HEK293T (cell line): ENCODE measurements around the gene CCDC142.

Experiments used
- CTCF ChIA-PET: fragments of 350-600 bp; formaldehyde crosslinking; extraction: SDS; loops from one replicate; lab custom pipeline; 2021; ENCODE audit warnings: antibody characterized with exemption, inconsistent platforms; lab: Yijun Ruan, JAX
- POLR2A ChIA-PET: fragments of 350-600 bp; formaldehyde crosslinking; extraction: SDS; loops from one replicate; lab custom pipeline; 2020; ENCODE audit warnings: antibody characterized with exemption, inconsistent platforms; lab: Yijun Ruan, JAX
- DNase-seq: peaks from one replicate; pipeline ENCODE4 v3.0.0; 2012; ENCODE audit warnings: mixed read lengths; ENCODE audit errors: extremely low spot score
- ARNT ChIP-seq: fragments of 450-650 bp; IDR thresholded peaks from 2 replicates; pipeline ENCODE4 v1.6.1; 2017; ENCODE audit warnings: mild to moderate bottlenecking
- BHLHE40 ChIP-seq: fragments of 450-650 bp; IDR thresholded peaks from 2 replicates; pipeline ENCODE4 v1.6.1; 2016; ENCODE audit warnings: mild to moderate bottlenecking, moderate library complexity, borderline replicate concordance
- CTBP1 ChIP-seq: fragments of 450-650 bp; IDR thresholded peaks from 2 replicates; pipeline ENCODE4 v1.6.1; 2016; ENCODE audit warnings: borderline replicate concordance
- ELF4 ChIP-seq: fragments of 450-650 bp; IDR thresholded peaks from 2 replicates; pipeline ENCODE4 v1.6.1; 2017; ENCODE audit warnings: antibody characterized with exemption
- FOXA1 ChIP-seq: fragments of 450-650 bp; IDR thresholded peaks from 2 replicates; pipeline ENCODE4 v1.6.1; 2016; ENCODE audit warnings: mild to moderate bottlenecking
- FOXK2 ChIP-seq: fragments of 450-650 bp; IDR thresholded peaks from 2 replicates; pipeline ENCODE4 v1.6.1; 2016; ENCODE audit warnings: mild to moderate bottlenecking
- FOXM1 ChIP-seq: fragments of 450-650 bp; IDR thresholded peaks from 2 replicates; pipeline ENCODE4 v1.6.1; 2017; ENCODE audit warnings: mild to moderate bottlenecking, borderline replicate concordance
- HDGF ChIP-seq: fragments of 450-650 bp; IDR thresholded peaks from 2 replicates; pipeline ENCODE4 v1.6.1; 2017; ENCODE audit warnings: antibody characterized with exemption, borderline replicate concordance
- L3MBTL2 ChIP-seq: fragments of 450-650 bp; conservative IDR thresholded peaks from 2 replicates; pipeline ENCODE4 v1.6.1; 2016; ENCODE audit warnings: mild to moderate bottlenecking
- LEF1 ChIP-seq: fragments of 450-650 bp; IDR thresholded peaks from 2 replicates; pipeline ENCODE4 v1.6.1; 2017; ENCODE audit warnings: mild to moderate bottlenecking, borderline replicate concordance
- NFRKB ChIP-seq: fragments of 450-650 bp; IDR thresholded peaks from 2 replicates; pipeline ENCODE4 v1.6.1; 2016; ENCODE audit warnings: mild to moderate bottlenecking, moderate library complexity
- SP1 ChIP-seq: fragments of 450-650 bp; IDR thresholded peaks from 2 replicates; pipeline ENCODE4 v1.6.1; 2017
- SUZ12 ChIP-seq: fragments of 450-650 bp; IDR thresholded peaks from 2 replicates; pipeline ENCODE4 v1.6.1; 2016; ENCODE audit warnings: mild to moderate bottlenecking
- TARDBP ChIP-seq: fragments of 450-650 bp; IDR thresholded peaks from 2 replicates; pipeline ENCODE4 v1.6.1; 2016
- ZNF384 ChIP-seq: fragments of 450-650 bp; IDR thresholded peaks from 2 replicates; pipeline ENCODE4 v1.6.1; 2016
- TF ChIP-seq, protein P1 (sequence below): fragments of 450-650 bp; IDR thresholded peaks from 2 replicates; pipeline ENCODE4 v1.6.1; 2016

CCDC142 gene, protein sequence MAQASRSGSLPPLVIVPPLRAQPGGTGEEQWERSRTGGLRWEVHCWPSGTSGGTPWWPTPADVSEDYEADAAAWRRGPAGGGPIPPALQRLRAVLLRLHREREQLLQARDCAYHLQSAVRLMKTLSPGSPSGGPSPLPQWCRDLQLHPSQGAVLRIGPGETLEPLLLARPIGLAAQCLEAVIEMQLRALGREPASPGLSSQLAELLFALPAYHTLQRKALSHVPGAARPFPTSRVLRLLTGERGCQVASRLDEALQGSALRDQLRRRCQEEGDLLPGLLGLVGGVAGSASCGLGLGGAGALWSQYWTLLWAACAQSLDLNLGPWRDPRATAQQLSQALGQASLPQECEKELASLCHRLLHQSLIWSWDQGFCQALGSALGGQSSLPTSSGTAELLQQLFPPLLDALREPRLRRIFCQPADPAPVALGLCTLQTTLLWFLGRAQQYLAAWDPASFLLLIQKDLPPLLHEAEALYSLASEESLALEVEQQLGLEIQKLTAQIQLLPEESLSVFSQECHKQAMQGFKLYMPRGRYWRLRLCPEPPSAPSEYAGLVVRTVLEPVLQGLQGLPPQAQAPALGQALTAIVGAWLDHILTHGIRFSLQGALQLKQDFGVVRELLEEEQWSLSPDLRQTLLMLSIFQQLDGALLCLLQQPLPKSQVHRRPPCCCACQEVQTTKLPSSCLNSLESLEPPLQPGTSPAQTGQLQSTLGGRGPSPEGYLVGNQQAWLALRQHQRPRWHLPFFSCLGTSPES

DNA sequence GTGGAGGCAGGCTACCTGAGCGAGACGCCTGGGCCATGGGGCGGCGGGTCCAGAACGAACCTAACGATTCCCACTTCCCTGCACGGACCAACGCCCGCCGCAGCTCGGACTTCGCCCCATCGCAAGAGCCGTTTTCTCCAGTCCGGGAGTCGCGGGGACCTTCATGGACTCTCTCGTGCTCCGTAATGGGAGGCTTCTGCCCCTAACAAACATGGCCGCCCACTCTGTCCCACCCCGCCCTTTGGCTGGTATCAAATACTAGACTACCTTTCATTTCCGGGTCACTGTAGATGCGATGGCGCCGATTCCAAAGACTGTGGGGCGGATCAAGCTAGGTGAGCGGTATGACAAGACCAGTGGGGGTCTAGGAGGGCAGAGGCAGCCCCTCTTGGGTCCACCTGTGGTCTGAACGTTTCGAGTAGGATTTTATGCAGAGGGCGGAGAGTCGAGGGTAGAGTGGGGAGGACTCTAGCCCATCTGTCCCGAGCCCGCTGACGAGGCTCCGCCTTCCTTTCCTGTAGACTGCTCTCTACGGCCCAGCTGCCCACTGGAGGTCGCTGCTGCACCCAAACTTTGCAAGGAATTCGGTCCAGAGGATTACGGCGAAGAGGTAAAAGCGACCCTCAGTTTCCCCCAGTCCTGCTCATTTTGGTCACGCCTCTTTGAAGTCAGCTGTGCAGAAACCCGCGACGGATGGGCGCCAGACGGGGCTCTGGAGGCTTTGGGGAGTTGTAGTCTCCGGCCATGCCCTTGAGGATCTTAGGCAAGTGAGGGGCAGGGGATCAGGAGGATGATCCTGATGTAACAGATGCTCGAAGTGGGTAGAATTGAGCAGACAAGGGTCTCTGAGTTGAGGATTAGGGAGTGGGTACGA lies at the start of gene CCDC142, which contains the start of gene TTC31:
Gene CCDC142, minus strand, starts transcription at position 198 of the 874 bp plus-strand sequence. Its CDS starts 161 bp downstream, at position 37.
Gene TTC31, plus strand, starts transcription at position 281 of the 874 bp plus-strand sequence. Its CDS starts 15 bp downstream, at position 296.
- ChIA-PET POLR2A (interaction anchor here (0.6 to 4.1 kb wide), 17 partner anchors 8 to 106 kb away, joined by 3 to 46 read pairs (median 5); partner anchors contain the start of genes AUP1, DQX1, HTRA2 and MRPL53), CTCF (interaction anchor here (0.7 to 1.5 kb wide), 9 partner anchors 8 to 392 kb away, joined by 3 to 10 read pairs (median 3); partner anchors contain the start of gene WBP1)
- peak; percentile 88 for DNase-seq
- TF ChIP-seq ELF4, result peak; percentile 57; the same call in 1 of the 2 replicates
- TF ChIP-seq TARDBP, result no peak

DNA sequence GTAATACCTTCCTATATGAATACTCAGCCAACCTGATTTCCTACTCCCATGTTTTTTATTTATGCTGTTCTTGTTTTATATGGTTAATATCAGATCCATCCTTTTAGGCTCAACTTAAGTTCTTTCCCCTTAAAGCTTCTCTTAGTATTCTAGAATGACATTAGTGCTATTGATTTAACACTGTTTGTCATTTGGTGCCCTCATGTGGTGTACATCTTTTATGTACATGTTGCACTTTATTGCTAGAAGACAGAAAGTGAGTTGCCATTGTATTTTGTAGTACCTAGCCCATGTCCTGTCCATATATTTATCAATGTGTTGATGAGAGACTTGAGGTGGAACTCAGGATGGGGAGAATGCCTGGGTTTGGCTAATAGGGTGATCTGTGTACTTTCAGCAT lies 49.4 kb upstream of the CCDC142 start:
- ChIA-PET CTCF (interaction anchor here (0.6 to 1.7 kb wide), 7 partner anchors 25 to 91 kb away, joined by 3 to 5 read pairs (median 3); partner anchors contain the start of genes PCGF1 and WBP1), POLR2A (interaction anchor here (0.8 to 8.4 kb wide), 9 partner anchors 13 to 74 kb away, joined by 3 to 70 read pairs (median 5); partner anchors contain the start of genes CCDC142, LOXL3, PCGF1 and TTC31)
- DNase-seq, result no peak
- no peak for TF ChIP-seq ZNF384
- TF ChIP-seq TARDBP, result no peak
- TF ChIP-seq FOXM1, result no peak
- no peak for TF ChIP-seq HDGF

DNA sequence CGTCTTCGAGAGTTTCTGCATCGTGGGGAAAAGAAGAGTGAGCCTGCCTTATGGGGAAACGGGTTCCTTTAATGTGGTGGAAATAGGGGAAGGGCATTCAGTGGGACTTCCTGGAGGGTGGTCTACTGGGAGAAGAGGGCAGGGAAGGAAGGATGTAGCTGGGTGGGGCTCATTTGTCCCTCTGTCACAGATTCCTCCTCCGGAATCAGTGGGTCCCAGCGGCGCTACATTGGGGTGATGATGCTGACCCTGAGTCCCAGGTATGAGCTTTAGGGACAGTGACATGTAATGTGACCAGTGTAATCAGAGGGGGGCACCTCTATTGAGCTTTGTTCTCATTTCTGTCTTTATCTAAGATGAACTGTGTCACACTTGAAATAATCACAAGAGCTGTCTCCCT lies 48.9 kb upstream of the CCDC142 start:
- TF ChIP-seq, protein P1, sequence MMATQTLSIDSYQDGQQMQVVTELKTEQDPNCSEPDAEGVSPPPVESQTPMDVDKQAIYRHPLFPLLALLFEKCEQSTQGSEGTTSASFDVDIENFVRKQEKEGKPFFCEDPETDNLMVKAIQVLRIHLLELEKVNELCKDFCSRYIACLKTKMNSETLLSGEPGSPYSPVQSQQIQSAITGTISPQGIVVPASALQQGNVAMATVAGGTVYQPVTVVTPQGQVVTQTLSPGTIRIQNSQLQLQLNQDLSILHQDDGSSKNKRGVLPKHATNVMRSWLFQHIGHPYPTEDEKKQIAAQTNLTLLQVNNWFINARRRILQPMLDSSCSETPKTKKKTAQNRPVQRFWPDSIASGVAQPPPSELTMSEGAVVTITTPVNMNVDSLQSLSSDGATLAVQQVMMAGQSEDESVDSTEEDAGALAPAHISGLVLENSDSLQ, result no peak
- no peak for TF ChIP-seq HDGF
- TF ChIP-seq FOXM1, result no peak
- TF ChIP-seq ARNT, result no peak
- TF ChIP-seq BHLHE40, result no peak
- no peak for TF ChIP-seq CTBP1
- ChIA-PET CTCF (interaction anchor here (0.6 to 1.7 kb wide), 8 partner anchors 14 to 91 kb away, joined by 3 to 5 read pairs (median 3); partner anchors contain the start of genes PCGF1 and WBP1), POLR2A (interaction anchor here (0.8 to 8.4 kb wide), 8 partner anchors 13 to 74 kb away, joined by 3 to 70 read pairs (median 4); partner anchors contain the start of genes CCDC142, LOXL3, PCGF1 and TTC31)
- DNase-seq, result no peak

DNA sequence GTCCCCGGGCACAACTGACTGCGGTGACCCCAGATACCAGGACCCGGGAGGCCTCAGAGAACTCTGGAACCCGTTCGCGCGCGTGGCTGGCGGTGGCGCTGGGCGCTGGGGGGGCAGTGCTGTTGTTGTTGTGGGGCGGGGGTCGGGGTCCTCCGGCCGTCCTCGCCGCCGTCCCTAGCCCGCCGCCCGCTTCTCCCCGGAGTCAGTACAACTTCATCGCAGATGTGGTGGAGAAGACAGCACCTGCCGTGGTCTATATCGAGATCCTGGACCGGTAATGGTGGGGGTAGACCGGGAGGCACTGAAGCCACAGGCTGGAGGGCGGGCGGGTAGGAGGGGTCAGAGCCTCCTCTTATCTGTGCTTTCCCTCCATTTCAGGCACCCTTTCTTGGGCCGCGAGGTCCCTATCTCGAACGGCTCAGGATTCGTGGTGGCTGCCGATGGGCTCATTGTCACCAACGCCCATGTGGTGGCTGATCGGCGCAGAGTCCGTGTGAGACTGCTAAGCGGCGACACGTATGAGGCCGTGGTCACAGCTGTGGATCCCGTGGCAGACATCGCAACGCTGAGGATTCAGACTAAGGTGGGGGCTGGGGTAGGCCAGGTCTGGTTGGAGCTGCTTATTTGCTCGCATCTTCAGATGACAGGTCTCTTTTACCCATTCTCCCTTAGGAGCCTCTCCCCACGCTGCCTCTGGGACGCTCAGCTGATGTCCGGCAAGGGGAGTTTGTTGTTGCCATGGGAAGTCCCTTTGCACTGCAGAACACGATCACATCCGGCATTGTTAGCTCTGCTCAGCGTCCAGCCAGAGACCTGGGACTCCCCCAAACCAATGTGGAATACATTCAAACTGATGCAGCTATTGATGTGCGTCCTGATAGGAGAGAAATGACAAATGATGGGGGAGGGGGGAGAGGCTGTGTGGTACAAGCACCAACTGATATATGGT lies 47.7 kb upstream of the CCDC142 start:
- DNase-seq, result peak; percentile 50
- ChIA-PET POLR2A (interaction anchor here (0.7 to 8.4 kb wide), 16 partner anchors 9 to 139 kb away, joined by 3 to 70 read pairs (median 4); partner anchors contain the start of genes CCDC142, INO80B, MRPL53 and PCGF1), CTCF (interaction anchor here (0.8 to 1.7 kb wide), 3 partner anchors 47 to 57 kb away, joined by 3 to 4 read pairs (median 4); partner anchors contain the start of genes CCDC142 and TTC31)
- TF ChIP-seq BHLHE40 (no peak), ZNF384 (no peak), L3MBTL2 (peak; percentile 88), ARNT (no peak), FOXM1 (no peak), FOXK2 (no peak)

DNA sequence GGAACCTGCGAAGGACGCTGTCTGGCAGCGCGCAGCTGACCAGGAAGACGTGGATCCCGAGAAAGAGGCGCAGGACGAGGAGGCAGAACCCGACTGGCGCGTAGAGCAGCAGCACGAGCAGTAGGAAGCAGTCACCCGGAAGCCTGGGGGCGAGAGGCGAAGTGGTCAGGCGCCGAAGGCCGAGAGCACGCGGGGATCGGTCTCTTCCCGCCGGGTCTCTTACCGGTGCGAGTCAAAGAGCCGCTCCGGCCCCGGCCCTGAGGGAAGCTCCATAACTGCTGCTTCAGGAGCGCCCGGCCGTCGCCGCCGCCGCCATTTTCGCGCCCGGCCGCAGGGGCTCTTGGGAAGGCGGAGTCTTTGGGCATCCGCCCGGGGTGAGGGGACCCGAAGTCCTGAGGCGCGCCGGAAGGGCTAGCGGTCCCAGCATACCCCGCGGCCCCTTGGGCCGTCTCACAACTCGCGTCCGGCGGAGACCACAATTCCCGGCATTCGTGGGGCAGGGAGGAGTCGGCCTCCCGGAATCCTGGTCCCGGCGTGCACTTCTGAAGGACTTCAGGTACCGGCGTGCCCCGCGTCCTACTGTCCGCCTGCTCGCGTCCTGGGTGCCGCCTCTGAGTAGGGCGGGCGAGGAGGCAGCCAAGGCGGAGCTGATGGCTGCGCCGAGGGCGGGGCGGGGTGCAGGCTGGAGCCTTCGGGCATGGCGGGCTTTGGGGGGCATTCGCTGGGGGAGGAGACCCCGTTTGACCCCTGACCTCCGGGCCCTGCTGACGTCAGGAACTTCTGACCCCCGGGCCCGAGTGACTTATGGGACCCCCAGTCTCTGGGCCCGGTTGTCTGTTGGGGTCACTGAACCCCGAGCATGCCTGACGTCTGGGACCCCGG lies 46.8 kb upstream of the CCDC142 start, which contains the start of the genes AUP1 and HTRA2:
Gene AUP1, minus strand, starts transcription at position 350 of the 882 bp plus-strand sequence. Its CDS starts 77 bp downstream, at position 273.
Gene HTRA2, plus strand, starts transcription at position 577 of the 882 bp plus-strand sequence. Its CDS starts 74 bp downstream, at position 651.
- no peak for TF ChIP-seq SP1
- TF ChIP-seq FOXA1, result no peak
- no peak for TF ChIP-seq TARDBP
- TF ChIP-seq FOXM1, result no peak
- no peak for TF ChIP-seq FOXK2
- TF ChIP-seq L3MBTL2, result peak; percentile 57; the same call in 1 of the 2 replicates
- TF ChIP-seq NFRKB, result no peak
- no peak; the same call in 1 of the 2 replicates for TF ChIP-seq SUZ12
- TF ChIP-seq ZNF384, result no peak
- no peak for TF ChIP-seq BHLHE40
- TF ChIP-seq CTBP1, result no peak
- TF ChIP-seq, protein P1, result no peak
- TF ChIP-seq ELF4, result peak; percentile 79
- TF ChIP-seq LEF1, result no peak
- no peak for TF ChIP-seq ARNT
- 0 out of 2 replicates have a peak, but pooled peaks have one; percentile 42 for TF ChIP-seq HDGF
- CTCF ChIA-PET, result interaction anchor here (1.2 kb wide), 1 partner anchor 48 kb away, joined by 4 read pairs; no protein-coding TSS in a partner anchor
- DNase-seq, result peak; percentile 96
- POLR2A ChIA-PET, result interaction anchor here (0.5 to 8.4 kb wide), 18 partner anchors 9 to 138 kb away, joined by 3 to 70 read pairs (median 4); partner anchors contain the start of genes CCDC142, INO80B, LOXL3 and MRPL53
